H1 (cell line): ENCODE results near the gene WDR91. TPM values are rescaled to one million over a fixed set of nuclear protein-coding genes. Genes with fewer than 3 reads are reported as not detected.

Experiments
- ASH2L ChIP-seq: fragments of 200-600, 300-600 bp; sonication (generic); IDR thresholded peaks from one replicate; pipeline ENCODE4 v1.7.1; 2017; ENCODE audit warnings: low read length
- BRCA1 ChIP-seq: IDR thresholded peaks from 2 replicates; pipeline ENCODE4 v1.6.1; 2012; ENCODE audit warnings: low read depth, low read length, improper control_type of control experiment
- EGR1 ChIP-seq: IDR thresholded peaks from 2 replicates; pipeline ENCODE4 v1.6.1; 2011; ENCODE audit warnings: low read depth, low read length, borderline replicate concordance
- EZH2 ChIP-seq: fragments of 200-600 bp; sonication (generic); IDR thresholded peaks from 2 replicates; pipeline ENCODE4 v1.7.1; 2012; ENCODE audit warnings: low read depth, mild to moderate bottlenecking, moderate library complexity, low read length, inconsistent platforms; ENCODE audit not compliant: severe bottlenecking
- JUND ChIP-seq: IDR thresholded peaks from 2 replicates; pipeline ENCODE4 v1.6.1; 2011; ENCODE audit warnings: mild to moderate bottlenecking, improper control_type of control experiment, low read length
- MAFK ChIP-seq: IDR thresholded peaks from 2 replicates; pipeline ENCODE4 v1.6.1; 2012; ENCODE audit warnings: low read depth, mild to moderate bottlenecking, improper control_type of control experiment, low read length
- RAD21 ChIP-seq, 2 experiments: IDR thresholded peaks in 1 of 2; conservative IDR thresholded peaks in 1 of 2; 2 replicates each; pipeline ENCODE4 v1.6.1; 2011; ENCODE audit warnings: low read depth in 2 of 2, low read length in 2 of 2, improper control_type of control experiment in 1 of 2, inconsistent platforms in 1 of 2, mild to moderate bottlenecking in 1 of 2, moderate library complexity in 1 of 2
- RBBP5 ChIP-seq: IDR thresholded peaks from 2 replicates; pipeline ENCODE4 v1.7.1; 2012; ENCODE audit warnings: low read depth, mild to moderate bottlenecking, inconsistent platforms, low read length, moderate library complexity, borderline replicate concordance
- SAP30 ChIP-seq: fragments of 300-600 bp; sonication (generic); IDR thresholded peaks from 2 replicates; pipeline ENCODE4 v1.7.1; 2012; ENCODE audit warnings: low read length, moderate library complexity, mild to moderate bottlenecking, inconsistent platforms; ENCODE audit not compliant: insufficient read depth, insufficient replicate concordance
- SP4 ChIP-seq: IDR thresholded peaks from 2 replicates; pipeline ENCODE4 v1.6.1; 2012; ENCODE audit warnings: low read length, inconsistent platforms
- TAF7 ChIP-seq: optimal IDR thresholded peaks from 2 replicates; pipeline ENCODE3; 2011; ENCODE audit warnings: low read depth, mild to moderate bottlenecking, inconsistent platforms, low read length, moderate library complexity, borderline replicate concordance
- YY1 ChIP-seq: IDR thresholded peaks from 2 replicates; pipeline ENCODE4 v1.6.1; 2011; ENCODE audit warnings: low read depth, mild to moderate bottlenecking, low read length
- polyA plus RNA-seq, 7 experiments: library from polyadenylated mRNA; depleted of rRNA in 3 of 7; stranded (reverse) in 5 of 7; unstranded in 2 of 7; fragments of >200 nt in 5 of 7; fragments of 200-250 nt in 2 of 7; gene quantifications; 1 replicate in 5 of 7; 2 replicates in 1 of 7; 4 replicates in 1 of 7; pipeline versions ENCODE4 v1.2.1 to v1.2.3, GENCODE V29; 2011 to 2013; ENCODE audit warnings: missing spikeins in 2 of 7, mixed read lengths in 2 of 7
- total RNA-seq: library from RNA; stranded (reverse); fragmentation: NEBNext Ultra II Directional; extraction: Animal tissue kit (Norgen Biotek cat#: 25700); gene quantifications from 2 replicates; pipeline ENCODE4 v1.2.1, GENCODE V29; 2021

WDR91 gene
- total and polyA plus RNA-seq, 2 of the 8 experiments (the other 6 are each of a cell fraction or from before 2014, with no cell fraction given) = 8.2 to 14.7 TPM

DNA sequence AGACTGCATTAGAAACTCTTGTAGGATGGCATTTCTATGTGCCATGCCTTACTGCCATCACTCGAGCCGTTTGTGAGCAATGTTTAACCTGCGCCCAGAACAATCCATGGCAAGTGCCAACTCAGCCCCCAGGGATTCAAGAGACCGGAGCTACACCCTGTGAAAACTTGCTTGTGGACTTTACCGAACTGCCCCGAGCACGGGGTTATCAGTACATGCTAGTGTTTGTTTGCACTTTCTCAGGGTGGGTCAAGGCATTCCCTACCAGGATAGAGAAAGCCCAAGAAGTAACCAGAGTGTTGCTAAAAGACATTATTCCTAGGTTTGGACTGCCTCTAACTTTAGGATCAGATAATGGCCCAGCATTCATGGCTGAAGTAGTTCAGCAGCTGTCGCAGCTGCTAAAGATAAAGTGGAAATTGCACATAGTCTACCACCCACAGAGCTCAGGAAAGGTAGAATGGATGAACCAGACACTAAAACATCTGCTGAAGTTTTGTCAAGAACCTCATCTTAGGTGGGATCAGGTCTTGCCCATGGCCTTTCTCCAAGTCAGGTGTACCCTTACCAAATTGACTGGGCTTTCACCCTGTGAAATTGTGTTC is 31.9 kb downstream of the WDR91 start (continued):
- TF ChIP-seq BRCA1 = no peak
- TF ChIP-seq EGR1 = no peak
- TF ChIP-seq ASH2L = no peak
- TF ChIP-seq SAP30 = no peak
- TF ChIP-seq TAF7 = no peak
- TF ChIP-seq JUND = no peak
- no peak for TF ChIP-seq MAFK
- TF ChIP-seq RAD21 (IDR thresholded peaks at IDR 0.05 in 1 of 2, conservative IDR thresholded peaks at IDR 0.05 in 1 of 2; ENCODE audit: low read depth in 2 of 2, low read length in 2 of 2) = no peak
- TF ChIP-seq EZH2 = no peak
- TF ChIP-seq YY1 = no peak
- no peak for TF ChIP-seq SP4
- TF ChIP-seq RBBP5 = no peak
